Esophagus squamous epithelium (tissue), 4 donors: ENCODE results near the gene ANXA5.

Source experiments
- POLR2A ChIP-seq, 4 donors: fragments of 450-650 bp; IDR thresholded peaks; one replicate each; pipeline ENCODE4 v1.6.1; 2017; ENCODE audit warnings: antibody characterized with exemption in 4 of 4, mild to moderate bottlenecking in 4 of 4, moderate library complexity in 3 of 4
- TF ChIP-seq, protein P1 (sequence below), 6 experiments: fragments of 450-650 bp in 4 of 6; fragments of 200-600 bp in 2 of 6; sonication (generic) in 2 of 6; IDR thresholded peaks; one replicate each; pipeline ENCODE4 v1.5.1; 2016 to 2019; ENCODE audit warnings: antibody characterized with exemption in 6 of 6, mild to moderate bottlenecking in 4 of 6, moderate library complexity in 4 of 6

DNA sequence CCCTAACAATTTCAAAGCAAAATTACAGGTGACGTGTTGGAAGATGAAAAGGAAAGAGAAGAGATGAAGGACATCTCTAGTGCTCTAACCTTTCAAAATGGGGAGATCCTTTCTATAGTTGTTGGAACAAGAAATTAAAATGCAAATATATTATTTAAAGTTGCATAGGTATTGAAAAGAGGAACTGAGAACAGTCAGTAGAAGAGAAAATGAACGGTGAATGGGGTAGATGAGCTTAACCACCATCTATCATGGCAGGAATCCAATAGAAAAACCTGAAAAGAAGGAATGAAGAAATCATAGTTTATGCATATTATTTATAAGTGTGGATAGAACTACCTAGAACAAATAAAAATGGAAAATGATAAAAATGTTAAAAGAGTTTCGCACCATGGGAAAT, 42.0 kb downstream of the ANXA5 start:
- TF ChIP-seq, protein P1, sequence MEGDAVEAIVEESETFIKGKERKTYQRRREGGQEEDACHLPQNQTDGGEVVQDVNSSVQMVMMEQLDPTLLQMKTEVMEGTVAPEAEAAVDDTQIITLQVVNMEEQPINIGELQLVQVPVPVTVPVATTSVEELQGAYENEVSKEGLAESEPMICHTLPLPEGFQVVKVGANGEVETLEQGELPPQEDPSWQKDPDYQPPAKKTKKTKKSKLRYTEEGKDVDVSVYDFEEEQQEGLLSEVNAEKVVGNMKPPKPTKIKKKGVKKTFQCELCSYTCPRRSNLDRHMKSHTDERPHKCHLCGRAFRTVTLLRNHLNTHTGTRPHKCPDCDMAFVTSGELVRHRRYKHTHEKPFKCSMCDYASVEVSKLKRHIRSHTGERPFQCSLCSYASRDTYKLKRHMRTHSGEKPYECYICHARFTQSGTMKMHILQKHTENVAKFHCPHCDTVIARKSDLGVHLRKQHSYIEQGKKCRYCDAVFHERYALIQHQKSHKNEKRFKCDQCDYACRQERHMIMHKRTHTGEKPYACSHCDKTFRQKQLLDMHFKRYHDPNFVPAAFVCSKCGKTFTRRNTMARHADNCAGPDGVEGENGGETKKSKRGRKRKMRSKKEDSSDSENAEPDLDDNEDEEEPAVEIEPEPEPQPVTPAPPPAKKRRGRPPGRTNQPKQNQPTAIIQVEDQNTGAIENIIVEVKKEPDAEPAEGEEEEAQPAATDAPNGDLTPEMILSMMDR (IDR thresholded peaks at IDR 0.05): no peak
- no peak for TF ChIP-seq POLR2A (IDR thresholded peaks at IDR 0.05)
